Muscle of arm (tissue), 12 donors: ENCODE results near the gene FAM118A. TPM values are rescaled to one million over a fixed set of nuclear protein-coding genes. Genes with fewer than 3 reads are reported as not detected.
"Not testable (repeated sequence)": the region's sequence is repeated elsewhere in the genome, so short reads cannot be mapped to it uniquely, and the experiment has no call there.

Experiments used
- DNase-seq: peaks from one replicate; pipeline ENCODE4 v3.0.0-alpha.2; 2013
- polyA plus RNA-seq, 12 donors: library from polyadenylated mRNA; unstranded; fragments of 120-200 nt; gene quantifications; one replicate each; pipeline ENCODE4 v1.2.1, GENCODE V29; 2013; ENCODE audit not compliant: insufficient read length in 12 of 12

The FAM118A gene
- polyA plus RNA-seq, 12 donors, result 13.0 to 121 (median 15.3) TPM; not detected in 1

GRCh38 chr22:45366713-45367112, 57.0 kb downstream of the FAM118A start:
- DNase-seq, result no peak

- DNase-seq, result not testable (repeated sequence)
These were observed 63.9 kb downstream of the FAM118A start for GRCh38 chr22:45373592-45373991.

GRCh38 chr22:45376009-45376408, 66.3 kb downstream of the FAM118A start:
- no peak for DNase-seq

GRCh38 chr22:45376703-45377102, 67.0 kb downstream of the FAM118A start:
- no peak for DNase-seq

- DNase-seq, result no peak
These were observed 71.6 kb downstream of the FAM118A start for GRCh38 chr22:45381348-45381747.

GRCh38 chr22:45389546-45389945, 79.8 kb downstream of the FAM118A start:
- no peak for DNase-seq

Other genes starting within 250 kb of the FAM118A start
- gene NUP50, start 146.0 kb upstream of the FAM118A start, polyA plus RNA-seq, result 10 to 100 TPM in 11 of 12 donors, not detected in 1; 16.9 to 55.7 (median 24.9) TPM
- 10 to 100 TPM in 11 of 12 donors, not detected in 1; 10.9 to 42.3 (median 14.1) TPM for gene KIAA0930, start 69.0 kb upstream of the FAM118A start, polyA plus RNA-seq
- gene UPK3A, start 25.0 kb upstream of the FAM118A start, polyA plus RNA-seq, result under 1 TPM in 2 of 12 donors, not detected in 10; 0.18 to 0.28 TPM
- gene SMC1B, start 103.7 kb downstream of the FAM118A start, polyA plus RNA-seq, result under 1 TPM in 10 of 12 donors, not detected in 2; 0.04 to 0.23 (median 0.10) TPM
- 1 to 10 TPM in 10 of 12 donors, not detected in 2; 1.3 to 3.7 (median 2.0) TPM for gene RIBC2, start 103.8 kb downstream of the FAM118A start, polyA plus RNA-seq
- gene FBLN1, start 192.9 kb downstream of the FAM118A start, polyA plus RNA-seq, result 100 to 1,000 TPM in 8 of 12 donors, 10 to 100 TPM in 3, not detected in 1; 80.3 to 295 (median 134) TPM